K562 (cell line): ENCODE data around the gene BMP8B. TPM values are rescaled to one million over a fixed set of nuclear protein-coding genes. Genes with fewer than 3 reads are reported as not detected.

Experiments
- ATAC-seq: fragments of 200-7000 bp; cut with Tn5 transposase; 3 replicates; pipeline ENCODE4 v1.9.1; 2020; ENCODE audit warnings: moderate library complexity
- BruUV-seq: library from RNA; stranded (reverse); fragments of 400-500 nt; replicated peaks from 2 replicates; lab custom pipeline; 2021; lab: Mats Ljungman, UMichigan
- CTCF ChIA-PET: fragments of 300-600 bp; formaldehyde crosslinking; extraction: SDS; loops from one replicate; lab custom pipeline; 2021; ENCODE audit warnings: low intra/inter-chr PET ratio; lab: Yijun Ruan, JAX
- POLR2A ChIA-PET: fragments of 300-600, 350-650 bp; sonication (Branson Sonifier 250); formaldehyde crosslinking; extraction: SDS; loops from one replicate; lab custom pipeline; 2021; ENCODE audit warnings: antibody characterized with exemption, inconsistent platforms; lab: Yijun Ruan, JAX
- DNase-seq, 4 experiments: peaks; one replicate each; pipeline versions ENCODE4 v3.0.0 to v3.0.0-alpha.2; 2011 to 2018; ENCODE audit warnings: low spot score in 3 of 4, mixed read lengths in 3 of 4; ENCODE audit errors: extremely low read depth in 1 of 4
- FAIRE-seq: peaks from 2 replicates; lab custom pipeline; 2011; peaks lifted over from hg19 to GRCh38; lab: Jason Lieb, UNC
- H2AFZ ChIP-seq: 2 replicates; pipeline ENCODE4 v1.6.0; 2011; ENCODE audit warnings: low read depth, low read length, control low read depth, inconsistent platforms
- H3K27ac ChIP-seq: fragments of 200-600 bp; 3 replicates; pipeline ENCODE4 v1.8.0; 2011; ENCODE audit warnings: low read depth, mild to moderate bottlenecking, control low read depth, inconsistent platforms, low read length, moderate library complexity, mixed read lengths; ENCODE audit errors: extremely low read depth
- H3K27me3 ChIP-seq, 2 experiments: fragments of 300-600 bp in 1 of 2; 2 replicates in 1 of 2; 3 replicates in 1 of 2; pipeline versions ENCODE4 v1.6.0 to v1.8.0; 2011; ENCODE audit warnings: inconsistent platforms in 2 of 2, low read length in 2 of 2, mild to moderate bottlenecking in 1 of 2, mixed read lengths in 1 of 2, moderate library complexity in 1 of 2; ENCODE audit not compliant: control insufficient read depth in 2 of 2, insufficient read depth in 2 of 2
- H3K36me3 ChIP-seq: fragments of 300-600 bp; 3 replicates; pipeline ENCODE4 v1.8.0; 2011; ENCODE audit warnings: mild to moderate bottlenecking, low read length, inconsistent platforms; ENCODE audit not compliant: control insufficient read depth, insufficient read depth
- H3K4me1 ChIP-seq, 2 experiments: fragments of 200-600 bp in 1 of 2; replicated peaks in 1 of 2; 2 replicates in 1 of 2; 3 replicates in 1 of 2; pipeline versions ENCODE4 v1.5.1 to v1.8.0; 2011; ENCODE audit warnings: inconsistent platforms in 2 of 2, low read length in 2 of 2, mild to moderate bottlenecking in 1 of 2, mixed read lengths in 1 of 2, moderate library complexity in 1 of 2; ENCODE audit not compliant: control insufficient read depth in 2 of 2, insufficient read depth in 2 of 2
- H3K4me2 ChIP-seq: 2 replicates; pipeline ENCODE4 v1.6.1; 2011; ENCODE audit warnings: low read length, control low read depth, inconsistent platforms, mixed read lengths; ENCODE audit not compliant: insufficient read depth
- H3K4me3 ChIP-seq: fragments of 200-600 bp; sonication (generic), shearing (Covaris generic); 2 replicates; pipeline ENCODE4 v1.5.1; 2016; ENCODE audit warnings: control low read depth, inconsistent platforms
- H3K79me2 ChIP-seq: fragments of 200-600 bp; 3 replicates; pipeline ENCODE4 v1.8.0; 2011; ENCODE audit warnings: low read length, inconsistent platforms; ENCODE audit not compliant: control insufficient read depth, insufficient read depth
- H3K9ac ChIP-seq, 2 experiments: 2 replicates each; pipeline versions ENCODE4 v1.6.0 to v1.6.1; 2011; ENCODE audit warnings: low read depth in 2 of 2, low read length in 2 of 2, control low read depth in 1 of 2, inconsistent platforms in 1 of 2, mild to moderate bottlenecking in 1 of 2, mixed read lengths in 1 of 2; ENCODE audit not compliant: insufficient read depth in 1 of 2
- H3K9me1 ChIP-seq: one replicate; pipeline ENCODE4 v1.6.0; 2011; ENCODE audit warnings: inconsistent platforms, mild to moderate bottlenecking, low read length, moderate library complexity; ENCODE audit not compliant: control insufficient read depth, insufficient read depth
- H3K9me3 ChIP-seq: replicated peaks from 2 replicates; pipeline ENCODE4 v1.5.1; 2011; ENCODE audit warnings: low read depth, low read length, inconsistent platforms; ENCODE audit not compliant: control insufficient read depth, insufficient read depth
- H4K20me1 ChIP-seq: replicated peaks from 2 replicates; pipeline ENCODE4 v1.6.1; 2011; ENCODE audit warnings: low read length, inconsistent platforms, mixed read lengths; ENCODE audit not compliant: control insufficient read depth, insufficient read depth
- CEBPZ ChIP-seq: fragments of 150-350 bp; IDR thresholded peaks from 2 replicates; pipeline ENCODE4 v1.6.1; 2014; ENCODE audit warnings: low read depth, mild to moderate bottlenecking, low read length, borderline replicate concordance
- FOXM1 ChIP-seq, 2 experiments: fragments of 450-650 bp in 1 of 2; sonication (generic) in 1 of 2; formaldehyde crosslinking in 1 of 2; IDR thresholded peaks; 2 replicates each; pipeline versions ENCODE4 v1.6.1 to v1.9.0; 2017 to 2022; ENCODE audit warnings: low read depth in 2 of 2, mild to moderate bottlenecking in 2 of 2, missing genetic modification reagents in 1 of 2, moderate library complexity in 1 of 2
- MTA3 ChIP-seq: fragments of 450-650 bp; formaldehyde crosslinking; IDR thresholded peaks from 2 replicates; pipeline ENCODE4 v1.6.1; 2017; ENCODE audit warnings: mild to moderate bottlenecking, borderline replicate concordance
- NFE2L1 ChIP-seq: fragments of 450-650 bp; IDR thresholded peaks from 2 replicates; pipeline ENCODE4 v1.6.1; 2016; ENCODE audit warnings: missing genetic modification characterization, low read depth, mild to moderate bottlenecking, missing compliant biosample characterization, moderate library complexity, borderline replicate concordance
- NFIC ChIP-seq: fragments of 450-650 bp; IDR thresholded peaks from 2 replicates; pipeline ENCODE4 v1.6.1; 2017; ENCODE audit warnings: mild to moderate bottlenecking, inconsistent platforms
- PHTF2 ChIP-seq: fragments of 250-450 bp; sonication (Bioruptor Pico); IDR thresholded peaks from 2 replicates; pipeline ENCODE4 v1.5.0; 2021; ENCODE audit warnings: mild to moderate bottlenecking
- RFX7 ChIP-seq: fragments of 250-450 bp; sonication (Bioruptor Pico); IDR thresholded peaks from 2 replicates; pipeline ENCODE4 v1.5.1; 2021; ENCODE audit warnings: mild to moderate bottlenecking
- ZNF431 ChIP-seq: sonication (generic); formaldehyde crosslinking; IDR thresholded peaks from 2 replicates; pipeline ENCODE4 v1.8.0; 2022; ENCODE audit warnings: mild to moderate bottlenecking, missing genetic modification reagents
- WGBS: fragments of 100-300 bp; shearing (Covaris generic); methylation state at CpG from one replicate; pipeline ENCODE4 v1.1.6; 2016; ENCODE audit warnings: low coverage, mixed read lengths; ENCODE audit not compliant: insufficient coverage; ENCODE audit errors: missing lambda C conversion rate; 5-methylcytosine and 5-hydroxymethylcytosine counted together
- in situ Hi-C: fragments of 300-500 bp; cut with MboI; formaldehyde crosslinking; loops from 4 replicates; pipeline ENCODE4 v1.15.0; 2018; ENCODE audit warnings: inconsistent platforms, mixed read lengths
- intact Hi-C: fragments of 100-400 bp; cut with micrococcal nuclease; formaldehyde crosslinking; loops from 2 replicates; pipeline ENCODE4 v1.14.2; 2022
- polyA plus RNA-seq, 8 experiments: library from polyadenylated mRNA; depleted of rRNA in 4 of 8; stranded (reverse) in 5 of 8; unstranded in 3 of 8; fragments of >200 nt; fragmentation: Nextera tagmentation in 2 of 8; fragmentation: Illumina TruSeq in 1 of 8; extraction: Ambion mirVana in 2 of 8; extraction: Trizol in 1 of 8; gene quantifications; 2 replicates each; pipeline versions ENCODE4 v1.2.1 to v1.2.3, GENCODE V29; 2011 to 2014; ENCODE audit warnings: inconsistent platforms in 1 of 8, missing spikeins in 1 of 8
- total RNA-seq, 7 experiments: library from RNA; depleted of rRNA in 6 of 7; stranded (reverse); fragments of >200 nt in 6 of 7; fragmentation: Illumina TruSeq in 2 of 7; extraction: Trizol in 2 of 7; gene quantifications; 2 replicates each; pipeline versions ENCODE4 v1.2.1 to v1.2.3, GENCODE V29; 2011 to 2021; ENCODE audit warnings: low replicate concordance in 1 of 7

The BMP8B gene
- total and polyA plus RNA-seq, 9 of the 15 experiments (the other 6 are each of a cell fraction or from before 2014, with no cell fraction given), result 0.03 to 0.33 (median 0.14) TPM

GRCh38 chr1:39788758-39789570 lies at the start of gene BMP8B (continued):
- no peak for TF ChIP-seq CEBPZ
- TF ChIP-seq MTA3, result 0 out of 2 replicates have a peak, but pooled peaks have one; percentile 50
- no peak for TF ChIP-seq FOXM1 (IDR thresholded peaks at IDR 0.05; ENCODE audit: low read depth)
- 0 out of 2 replicates have a peak, but pooled peaks have one; percentile 54 for TF ChIP-seq FOXM1 (CRISPR knock-in tag; IDR thresholded peaks at IDR 0.05; ENCODE audit: low read depth)
- TF ChIP-seq RFX7, result no peak

DNA sequence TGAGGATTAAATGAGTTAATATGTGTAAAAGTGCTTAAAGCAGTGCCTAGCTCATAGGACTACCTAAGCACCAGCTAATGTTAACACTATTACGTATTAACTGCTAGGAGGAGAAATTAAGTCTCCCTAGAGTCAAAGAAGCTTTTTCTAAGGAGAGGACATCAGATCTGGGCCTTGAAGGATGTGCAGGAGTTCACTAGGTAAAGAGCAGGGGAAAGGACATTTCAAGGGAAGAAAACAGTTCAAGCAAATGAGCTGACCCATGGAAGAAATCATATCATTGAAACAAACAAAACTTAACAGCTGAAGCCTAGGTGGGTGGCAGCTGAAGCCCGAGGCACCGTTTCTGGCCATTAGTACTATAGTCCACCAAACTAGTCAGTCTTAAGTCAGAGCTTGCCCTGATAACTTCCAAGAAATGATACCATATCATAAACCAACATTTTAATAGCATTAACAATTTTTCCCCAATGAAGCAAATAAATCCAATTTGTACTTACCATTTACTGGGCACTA lies 48.0 kb upstream of the BMP8B start:
- WGBS, result 95% methylated on average over 3 of the region's 3 CpGs
- ChIA-PET CTCF (no interaction called here), POLR2A (interaction anchor here (0.7 to 2.7 kb wide), 7 partner anchors 9 to 203 kb away, joined by 3 to 20 read pairs (median 5); partner anchors contain the start of gene CAP1)
- Histone ChIP-seq H3K27me3 (no peaks in the 10 kb centered on the region), H3K4me1 (peaks cover 4 to 15% of the 10 kb centered on the region in 2 experiments; a peak in 3 of 5 replicates), H3K27ac (no peak overlapping the region), H2AFZ (no peak overlapping the region), H3K36me3 (peaks cover 56% of the 10 kb centered on the region), H3K9ac (no peak overlapping the region), H3K9me3 (no peaks in the 10 kb centered on the region), H3K4me3 (no peak overlapping the region), H3K9me1 (no peaks in the 10 kb centered on the region), H4K20me1 (no peaks in the 10 kb centered on the region), H3K79me2 (no peaks in the 10 kb centered on the region), H3K4me2 (no peak overlapping the region)
- no TSS peak for BruUV-seq
- ATAC-seq, result no peak
- intact Hi-C loops (no loop called here), in situ Hi-C loops (no loop called here)
- FAIRE-seq, result no peak
- DNase-seq, result no peak
- no peak for TF ChIP-seq PHTF2 (CRISPR knock-in tag)
- no peak for TF ChIP-seq NFE2L1
- no peak for TF ChIP-seq NFIC
- TF ChIP-seq ZNF431 (CRISPR knock-in tag), result no peak
